Left lung (tissue), 10 donors: Measurements from ENCODE around the gene GNG2. TPM values are rescaled to one million over a fixed set of nuclear protein-coding genes. Genes with fewer than 3 reads are reported as not detected.

Source experiments
- ATAC-seq: fragments of 200-7000 bp; cut with Tn5 transposase; one replicate; pipeline ENCODE4 v1.9.1; 2020; ENCODE audit warnings: moderate library complexity
- DNase-seq, 4 donors: peaks; one replicate each; pipeline ENCODE4 v3.0.0-alpha.2; 2013 to 2020
- H3K27ac ChIP-seq, 2 donors: fragments of 200-600 bp; sonication (generic) in 1 of 2; one replicate each; pipeline versions ENCODE4 v1.5.0 to v1.8.0; 2020 to 2021
- H3K27me3 ChIP-seq, 2 donors: fragments of 200-600 bp; sonication (generic) in 1 of 2; one replicate each; pipeline versions ENCODE4 v1.5.0 to v1.8.0; 2020 to 2021
- H3K36me3 ChIP-seq, 2 donors: fragments of 200-600 bp; sonication (generic) in 1 of 2; one replicate each; pipeline versions ENCODE4 v1.5.0 to v1.8.0; 2020 to 2021
- H3K4me1 ChIP-seq, 2 donors: fragments of 200-600 bp; one replicate each; pipeline ENCODE4 v1.8.0; 2021
- H3K4me3 ChIP-seq, 2 donors: fragments of 200-600 bp; sonication (generic) in 1 of 2; one replicate each; pipeline versions ENCODE4 v1.5.0 to v1.8.0; 2020 to 2021; ENCODE audit warnings: mild to moderate bottlenecking in 1 of 2
- H3K9me3 ChIP-seq, 2 donors: fragments of 200-600 bp; sonication (generic) in 1 of 2; one replicate each; pipeline versions ENCODE4 v1.5.0 to v1.8.0; 2020 to 2021
- CTCF ChIP-seq, 2 donors: fragments of 200-600 bp; sonication (generic) in 1 of 2; IDR thresholded peaks; one replicate each; pipeline versions ENCODE4 v1.5.0 to v1.8.0; 2021; ENCODE audit warnings: antibody characterized with exemption in 2 of 2
- intact Hi-C, 2 donors: fragments of 100-400 bp; cut with DNase I; formaldehyde crosslinking; loops; one replicate each; pipeline versions ENCODE4 v1.11.2 to v1.14.2; 2022
- polyA plus RNA-seq, 6 donors: library from polyadenylated mRNA; unstranded; fragments of 120-200 nt; gene quantifications; one replicate each; pipeline ENCODE4 v1.2.1, GENCODE V29; 2013; ENCODE audit not compliant: insufficient read length in 6 of 6
- total RNA-seq, 2 donors: library from RNA; stranded (reverse); fragmentation: NEBNext Ultra II Directional; extraction: Animal tissue kit (Norgen Biotek cat#: 25700); gene quantifications; one replicate each; pipeline ENCODE4 v1.2.1, GENCODE V29; 2021
- donor health status: DM: no; HTN: yes; CAD: no.
- donor health status: DM: no; HTN: no; CAD: no.

Gene GNG2
- total and polyA plus RNA-seq, 8 donors = 24.3 to 101 (median 84.7) TPM

DNA sequence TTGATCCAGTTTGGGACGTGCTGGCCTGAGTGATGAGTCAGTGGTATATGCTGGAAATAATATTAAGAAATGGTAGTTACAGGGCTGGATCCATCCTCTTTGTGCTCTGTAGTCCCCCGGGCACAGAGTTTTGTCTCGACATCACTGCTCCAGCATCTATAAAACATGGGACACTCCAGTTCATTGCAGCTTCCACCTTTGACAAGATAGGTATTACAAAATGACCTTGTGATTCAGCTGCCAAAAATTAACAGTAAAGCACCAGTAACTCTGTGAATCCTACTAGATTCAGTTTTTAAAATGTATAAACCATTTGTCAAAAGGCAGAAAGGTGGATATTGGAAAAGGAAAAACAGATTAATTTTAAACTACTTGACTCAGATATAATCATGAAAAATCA lies 14.6 kb upstream of the GNG2 start:
- no peaks in the 10 kb centered on the region for H3K36me3 ChIP-seq
- H3K27ac ChIP-seq = peak overlapping the region in 1 of 2 donors; percentile 96
- peaks cover 0 to 38% of the 10 kb centered on the region in 2 donors for H3K4me1 ChIP-seq
- intact Hi-C loops = no loop called here
- H3K27me3 ChIP-seq = no peaks in the 10 kb centered on the region
- no peak for TF ChIP-seq CTCF (IDR thresholded peaks at IDR 0.05)
- ATAC-seq (no peak), DNase-seq (no peak)
- H3K4me3 ChIP-seq = no peak overlapping the region
- H3K9me3 ChIP-seq = no peaks in the 10 kb centered on the region

DNA sequence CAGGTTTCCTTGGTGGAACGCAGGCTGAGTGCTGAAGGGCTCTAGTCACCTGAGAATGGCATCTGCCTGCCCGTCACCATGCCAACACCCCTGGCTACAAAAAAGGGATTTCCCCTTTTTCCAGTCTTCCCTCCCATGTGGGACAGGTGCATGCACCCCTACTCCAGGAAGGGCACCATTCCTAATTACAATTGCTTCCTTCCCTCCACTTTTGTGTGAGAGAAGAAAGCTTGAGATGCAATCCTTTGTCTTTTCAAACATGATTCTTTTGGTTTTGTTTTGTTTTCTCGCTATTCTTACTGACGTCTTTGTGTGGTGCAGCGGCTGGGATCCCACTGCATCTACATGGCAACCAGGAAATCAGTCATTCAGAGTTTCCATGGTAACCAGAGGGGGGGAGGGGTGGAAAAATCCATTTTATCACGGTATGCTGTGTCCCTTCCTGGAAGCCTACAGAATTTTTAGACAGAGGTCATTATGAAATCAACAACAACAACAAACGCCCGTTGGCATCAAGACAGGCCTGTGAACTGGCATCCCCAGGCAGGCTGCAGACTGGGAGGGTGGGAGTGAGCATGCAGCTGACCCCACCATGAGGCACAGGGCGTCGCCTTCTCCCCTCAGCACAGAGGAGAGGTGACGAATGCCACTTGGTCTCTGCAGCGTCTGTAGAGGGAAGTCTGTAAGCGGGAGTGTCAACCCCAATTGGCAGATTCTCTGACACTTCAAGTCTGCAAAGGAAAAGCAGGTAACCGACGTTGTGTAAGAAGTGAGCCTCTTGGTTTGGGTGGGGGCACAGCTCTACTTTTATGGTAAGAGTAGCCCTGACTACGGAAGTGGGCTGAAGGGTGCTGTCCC lies 13.6 kb upstream of the GNG2 start:
- no peak for TF ChIP-seq CTCF (IDR thresholded peaks at IDR 0.05)
- Histone ChIP-seq H3K4me3 (peak overlapping the region in 1 of 2 donors; percentile 30), H3K27ac (peak overlapping the region in 1 of 2 donors; percentile 96), H3K9me3 (no peaks in the 10 kb centered on the region), H3K27me3 (no peaks in the 10 kb centered on the region), H3K4me1 (peaks cover 0 to 38% of the 10 kb centered on the region in 2 donors), H3K36me3 (no peaks in the 10 kb centered on the region)
- ATAC-seq = peak; percentile 79
- intact Hi-C loops = no loop called here
- DNase-seq = peak in 3 of 4 donors; percentile 50 to 80 (median 56)

DNA sequence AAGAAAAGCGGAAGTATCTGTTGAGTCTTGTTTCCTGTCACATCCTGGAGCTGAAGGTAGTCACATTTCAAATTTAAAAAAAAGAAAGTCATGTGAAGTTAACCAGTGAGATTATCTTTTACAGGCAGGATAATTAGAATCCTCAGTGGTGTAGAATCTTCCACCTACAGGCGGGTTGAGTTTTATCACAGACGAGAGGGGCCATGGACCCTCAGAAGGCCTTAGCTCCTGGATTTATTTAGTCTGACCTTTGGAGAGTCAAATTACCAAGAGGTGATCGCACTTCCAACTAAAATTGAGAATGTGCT lies 13.0 kb upstream of the GNG2 start:
- H3K27ac ChIP-seq = peak overlapping the region in 1 of 2 donors; percentile 96
- H3K4me3 ChIP-seq = peak overlapping the region in 1 of 2 donors; percentile 30
- no peaks in the 10 kb centered on the region for H3K36me3 ChIP-seq
- no peaks in the 10 kb centered on the region for H3K9me3 ChIP-seq
- H3K27me3 ChIP-seq = no peaks in the 10 kb centered on the region
- H3K4me1 ChIP-seq = peaks cover 0 to 38% of the 10 kb centered on the region in 2 donors
- TF ChIP-seq CTCF (IDR thresholded peaks at IDR 0.05) = no peak
- no peak for ATAC-seq
- intact Hi-C loops = no loop called here
- no peak for DNase-seq

DNA sequence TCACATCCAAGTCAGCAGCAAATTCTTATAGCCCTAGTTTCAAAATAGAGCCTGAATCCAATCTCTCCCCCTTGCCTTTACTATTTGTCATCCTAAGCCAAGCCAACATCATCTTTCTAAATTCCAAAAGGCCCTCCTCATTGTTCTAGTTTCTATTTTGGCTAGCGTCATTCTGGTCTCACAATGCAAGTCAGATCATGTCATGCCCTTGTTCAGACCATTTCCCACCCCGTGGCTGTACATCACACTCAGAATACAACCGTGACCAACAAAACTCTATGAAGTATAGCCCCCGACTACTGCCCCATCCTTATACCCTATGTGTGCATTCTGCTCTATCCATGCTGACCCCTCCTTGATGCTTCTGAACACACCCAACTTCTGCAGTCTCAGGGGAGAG lies 12.3 kb upstream of the GNG2 start:
- peak overlapping the region in 1 of 2 donors; percentile 96 for H3K27ac ChIP-seq
- no peaks in the 10 kb centered on the region for H3K36me3 ChIP-seq
- intact Hi-C loops = no loop called here
- peaks cover 0 to 38% of the 10 kb centered on the region in 2 donors for H3K4me1 ChIP-seq
- no peaks in the 10 kb centered on the region for H3K27me3 ChIP-seq
- ATAC-seq (no peak), DNase-seq (no peak)
- no peak for TF ChIP-seq CTCF (IDR thresholded peaks at IDR 0.05)
- no peaks in the 10 kb centered on the region for H3K9me3 ChIP-seq
- H3K4me3 ChIP-seq = no peak overlapping the region

GRCh38 chr14:51849097-51849496 lies 11.3 kb upstream of the GNG2 start:
- no peak overlapping the region for H3K27ac ChIP-seq
- H3K27me3 ChIP-seq = no peaks in the 10 kb centered on the region
- ATAC-seq = no peak
- DNase-seq = no peak
- H3K4me1 ChIP-seq = peaks cover 0 to 38% of the 10 kb centered on the region in 2 donors
- intact Hi-C loops = no loop called here
- H3K9me3 ChIP-seq = no peaks in the 10 kb centered on the region
- TF ChIP-seq CTCF (IDR thresholded peaks at IDR 0.05) = no peak
- H3K4me3 ChIP-seq = no peak overlapping the region
- H3K36me3 ChIP-seq = no peaks in the 10 kb centered on the region
